ENCODE data around the gene CLDN19. TPM values are rescaled to one million over a fixed set of nuclear protein-coding genes. Genes with fewer than 3 reads are reported as not detected.
"Not testable (repeated sequence)": the region's sequence is repeated elsewhere in the genome, so short reads cannot be mapped to it uniquely, and the experiment has no call there.

The CLDN19 gene
- total RNA-seq, 1 donor from 2014 or later: not detected

GRCh38 chr1:42725820-42726219, 14.2 kb downstream of the CLDN19 start:
- DNase-seq (ENCODE audit: low spot score): peak; percentile 70
- intact Hi-C loops (cut with DNase I): not testable (repeated sequence)

GRCh38 chr1:42723511-42723910, 16.5 kb downstream of the CLDN19 start:
- intact Hi-C loops (cut with DNase I): no loop called here
- no peak for DNase-seq (ENCODE audit: low spot score)

DNA sequence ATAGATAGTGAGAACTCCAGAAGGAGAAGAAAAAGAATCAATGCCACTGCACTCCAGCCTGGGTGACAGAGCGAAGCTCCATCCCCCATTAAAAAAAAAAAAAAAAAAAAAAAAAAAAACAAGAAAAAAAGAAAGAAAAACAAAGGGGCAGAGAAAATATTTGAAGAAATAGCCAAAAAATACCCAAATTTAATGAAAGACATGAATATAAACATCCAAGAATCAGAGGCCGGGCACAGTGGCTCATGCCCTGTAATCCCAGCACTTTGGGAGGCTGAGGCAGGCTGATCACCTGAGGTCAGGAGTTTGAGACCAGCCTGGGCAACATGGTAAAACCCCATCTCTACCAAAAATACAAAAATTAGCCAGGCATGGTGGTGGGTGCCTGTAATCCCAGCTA, 17.6 kb downstream of the CLDN19 start:
- intact Hi-C loops (cut with DNase I): not testable (repeated sequence)
- DNase-seq (ENCODE audit: low spot score): peak; percentile 44

DNA sequence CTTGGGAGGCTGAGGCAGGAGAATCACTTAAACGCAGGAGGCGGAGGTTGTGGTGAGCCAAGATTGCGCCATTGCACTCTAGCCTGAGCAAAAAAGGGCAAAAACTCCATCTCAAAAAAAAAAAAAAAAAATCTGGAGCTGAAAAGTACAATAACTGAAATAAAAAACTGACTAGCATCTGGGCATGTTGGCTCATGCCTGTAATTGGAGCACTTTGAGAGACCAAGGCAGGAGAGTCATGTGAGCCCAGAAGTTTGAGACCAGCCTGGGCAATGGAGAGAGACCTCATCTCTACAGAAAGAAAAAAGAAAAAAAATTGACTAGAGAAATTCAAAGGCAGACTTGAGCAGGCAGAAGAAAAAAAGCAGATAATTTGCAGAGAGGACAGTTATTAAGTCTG, 18.1 kb downstream of the CLDN19 start:
- no peak for DNase-seq (ENCODE audit: low spot score)
- intact Hi-C loops (cut with DNase I): no loop called here

- DNase-seq (ENCODE audit: low spot score): no peak
- intact Hi-C loops (cut with DNase I): no loop called here
These were observed 19.2 kb downstream of the CLDN19 start for GRCh38 chr1:42720868-42721267.

DNA sequence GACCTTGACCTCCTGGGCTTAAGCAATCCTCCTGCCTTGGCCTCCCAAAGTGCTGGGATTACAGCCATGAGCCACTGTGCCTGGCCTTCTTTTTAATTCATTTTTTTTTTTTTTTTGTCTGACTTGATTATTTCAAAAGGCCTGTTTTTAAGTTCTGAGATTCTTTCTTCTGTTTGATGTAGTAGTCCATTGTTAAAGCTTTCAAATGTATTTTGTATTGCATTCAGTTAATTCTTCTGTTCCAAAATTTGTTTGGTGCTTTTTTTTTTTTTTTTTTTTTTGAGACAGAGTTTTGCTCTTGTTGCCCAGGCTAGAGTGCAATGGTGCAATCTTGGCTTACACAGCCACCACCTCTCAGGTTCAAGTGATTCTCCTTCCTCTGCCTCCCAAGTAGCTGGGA, 25.6 kb downstream of the CLDN19 start:
- intact Hi-C loops (cut with DNase I); DNase-seq (ENCODE audit: low spot score): not testable (repeated sequence)

- no peak for DNase-seq (ENCODE audit: low spot score)
- intact Hi-C loops (cut with DNase I): no loop called here
These were observed 26.7 kb downstream of the CLDN19 start for GRCh38 chr1:42713293-42713692.

DNA sequence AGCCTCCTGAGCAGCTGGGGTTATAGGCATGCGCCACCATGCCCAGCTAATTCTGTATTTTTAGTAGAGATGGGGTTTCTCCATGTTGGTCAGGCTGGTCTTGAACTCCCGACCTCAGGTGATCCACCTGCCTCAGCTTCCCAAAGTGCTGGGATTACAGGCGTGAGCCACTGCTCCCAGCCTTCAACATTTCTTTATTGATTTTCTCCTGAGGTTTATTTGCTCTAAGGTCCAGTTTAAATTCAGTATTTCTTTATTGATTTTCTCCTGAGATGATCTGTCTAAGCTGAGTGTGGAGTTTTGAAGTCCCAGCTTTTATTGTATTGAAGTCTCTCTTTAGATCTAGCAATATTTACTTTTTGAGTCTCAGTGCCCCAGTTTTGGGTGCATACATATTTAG, 27.2 kb downstream of the CLDN19 start:
- DNase-seq (ENCODE audit: low spot score); intact Hi-C loops (cut with DNase I): not testable (repeated sequence)

DNA sequence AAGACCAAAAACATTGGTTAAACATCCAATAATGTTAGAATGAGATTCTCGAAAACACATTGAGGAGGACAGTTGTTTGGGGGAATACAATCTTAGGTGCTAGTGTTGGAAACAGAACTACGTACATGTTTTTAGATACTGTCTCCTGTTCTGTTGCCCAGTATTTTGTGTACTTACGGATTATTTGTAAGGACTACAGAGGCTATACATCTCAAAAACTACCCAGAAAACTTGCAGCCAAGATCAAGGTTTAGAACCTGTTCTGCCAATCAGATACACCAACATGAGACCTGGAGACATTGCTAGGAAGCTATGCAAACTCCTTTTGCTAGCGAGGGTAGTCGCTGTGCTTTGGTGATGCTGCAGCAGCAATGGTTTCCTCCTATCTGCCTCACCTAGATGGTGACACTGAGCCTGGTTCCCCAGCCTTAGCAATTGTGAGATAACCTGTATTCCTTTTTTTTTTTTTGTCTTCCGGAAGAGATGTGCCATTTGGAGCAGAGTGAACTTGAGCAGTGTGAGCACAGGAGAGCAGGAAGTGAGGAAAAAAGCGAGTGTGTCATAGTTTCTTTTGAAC, 36.1 kb downstream of the CLDN19 start:
- intact Hi-C loops (cut with DNase I): no loop called here
- DNase-seq (ENCODE audit: low spot score): no peak

DNA sequence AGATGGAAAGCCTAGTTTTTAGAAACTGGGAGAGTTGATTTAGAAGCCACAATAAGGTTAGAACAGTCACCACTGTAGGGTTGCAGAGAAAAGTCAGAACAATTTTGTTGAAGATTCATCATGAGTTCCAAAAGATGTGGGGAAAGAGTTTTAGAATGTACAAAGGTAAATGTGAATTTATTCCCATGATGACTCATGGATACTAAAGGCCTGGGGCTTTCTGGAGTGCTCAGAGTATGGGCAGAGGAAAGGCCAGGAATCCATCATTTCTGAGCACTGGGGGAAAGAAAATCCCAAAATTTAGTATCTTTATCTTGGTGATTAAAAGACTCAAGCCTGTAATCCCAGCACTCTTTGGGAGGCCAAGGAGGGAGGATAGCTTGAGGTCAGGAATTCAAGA, 40.0 kb downstream of the CLDN19 start:
- no peak for DNase-seq (ENCODE audit: low spot score)
- intact Hi-C loops (cut with DNase I): no loop called here

DNA sequence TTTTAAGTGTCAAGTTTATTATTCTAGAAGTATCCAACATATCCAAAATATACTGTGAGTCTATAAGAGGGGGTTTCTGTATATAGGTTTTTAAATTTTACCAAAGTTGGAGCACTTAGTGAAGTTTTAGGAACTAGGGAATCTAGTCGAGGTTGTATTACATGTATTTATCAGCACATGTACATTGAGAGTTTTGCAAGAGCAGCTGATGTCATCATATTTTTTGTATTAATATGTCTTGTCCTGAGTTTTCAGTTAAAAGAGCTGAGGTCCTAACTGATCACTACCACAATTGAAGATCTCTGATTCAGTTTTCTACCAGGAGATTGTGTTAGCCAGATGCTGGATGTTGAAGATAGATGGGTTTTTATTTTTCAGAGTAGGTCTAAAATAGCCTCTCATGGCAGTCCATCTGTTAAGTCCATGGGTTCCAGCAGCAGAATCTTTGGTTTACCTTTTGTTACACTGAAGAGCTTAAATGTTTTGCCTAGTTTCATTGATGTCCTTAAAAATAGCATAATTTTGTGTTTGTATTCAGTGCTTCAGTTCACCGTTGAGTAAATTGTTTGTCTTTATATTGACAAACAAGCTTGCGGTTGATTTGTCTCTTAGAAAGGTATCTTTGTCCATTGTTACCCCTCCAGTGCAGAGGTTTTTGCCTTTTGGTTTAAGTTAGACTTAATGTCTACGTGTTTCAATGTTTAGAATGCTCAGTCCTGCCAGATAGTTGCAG, 41.8 kb downstream of the CLDN19 start:
- intact Hi-C loops (cut with DNase I): no loop called here
- no peak for DNase-seq (ENCODE audit: low spot score)

- no peak for DNase-seq (ENCODE audit: low spot score)
- intact Hi-C loops (cut with DNase I): no loop called here
These were observed 47.1 kb downstream of the CLDN19 start for GRCh38 chr1:42692911-42693310.

DNA sequence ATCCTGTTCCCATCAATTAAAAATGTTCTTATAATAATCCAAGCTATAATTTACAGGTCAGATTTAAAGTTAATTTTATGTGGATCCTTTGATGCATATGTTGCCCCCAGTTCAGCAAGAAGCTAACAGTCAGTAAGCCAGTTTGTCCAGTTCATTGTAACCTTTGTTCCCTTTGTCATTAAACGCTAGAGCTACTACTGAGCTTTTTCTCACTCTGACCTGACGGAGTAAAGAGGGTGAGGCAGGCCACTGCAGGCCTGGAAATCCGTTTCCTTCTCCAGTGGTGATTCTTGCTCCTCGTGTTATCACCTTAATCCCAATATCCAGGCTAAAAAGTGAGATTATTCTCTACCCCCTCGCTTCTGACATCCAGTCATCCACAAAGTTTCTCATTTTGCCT, 47.6 kb downstream of the CLDN19 start:
- intact Hi-C loops (cut with DNase I): no loop called here
- no peak for DNase-seq (ENCODE audit: low spot score)

- no peak for DNase-seq (ENCODE audit: low spot score)
- intact Hi-C loops (cut with DNase I): no loop called here
These were observed 48.9 kb downstream of the CLDN19 start for GRCh38 chr1:42691157-42691498.

DNA sequence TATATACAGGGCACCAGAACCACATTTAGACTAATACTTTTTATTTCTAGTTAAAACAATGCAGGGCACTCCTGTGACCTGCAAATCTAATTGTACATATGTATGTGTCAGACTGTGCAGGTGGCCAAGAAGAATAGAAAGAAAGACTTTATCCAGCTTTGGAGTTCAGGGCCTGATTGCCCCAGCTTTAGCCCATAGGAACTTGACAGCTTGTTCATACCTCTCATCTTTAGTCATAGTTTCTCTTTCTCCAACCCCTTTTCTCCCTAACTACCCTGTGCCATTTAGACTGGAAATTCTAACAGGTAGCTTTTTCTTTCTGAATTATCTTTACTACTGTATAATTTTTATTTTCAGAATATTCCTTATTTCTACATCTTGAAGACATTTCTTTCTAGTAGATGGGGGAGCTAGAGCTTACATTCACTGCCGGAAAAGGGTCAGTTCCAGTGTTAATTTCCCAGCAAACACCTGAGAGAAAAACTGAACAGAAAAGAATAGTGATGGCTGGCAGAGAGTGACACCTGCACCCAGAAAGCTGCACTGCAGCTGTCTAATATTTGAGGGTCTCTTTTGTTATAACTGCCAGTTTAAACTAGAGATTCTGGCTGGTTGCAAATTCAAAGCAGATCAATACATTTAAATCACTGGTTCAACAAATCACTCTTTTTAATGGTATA, 49.4 kb downstream of the CLDN19 start:
- DNase-seq (ENCODE audit: low spot score): no peak
- intact Hi-C loops (cut with DNase I): no loop called here

- intact Hi-C loops (cut with DNase I): no loop called here
- no peak for DNase-seq (ENCODE audit: low spot score)
These were observed 50.1 kb downstream of the CLDN19 start for GRCh38 chr1:42689912-42690311.

- intact Hi-C loops (cut with DNase I): no loop called here
- DNase-seq (ENCODE audit: low spot score): no peak
These were observed 53.6 kb downstream of the CLDN19 start for GRCh38 chr1:42686418-42686817.

DNA sequence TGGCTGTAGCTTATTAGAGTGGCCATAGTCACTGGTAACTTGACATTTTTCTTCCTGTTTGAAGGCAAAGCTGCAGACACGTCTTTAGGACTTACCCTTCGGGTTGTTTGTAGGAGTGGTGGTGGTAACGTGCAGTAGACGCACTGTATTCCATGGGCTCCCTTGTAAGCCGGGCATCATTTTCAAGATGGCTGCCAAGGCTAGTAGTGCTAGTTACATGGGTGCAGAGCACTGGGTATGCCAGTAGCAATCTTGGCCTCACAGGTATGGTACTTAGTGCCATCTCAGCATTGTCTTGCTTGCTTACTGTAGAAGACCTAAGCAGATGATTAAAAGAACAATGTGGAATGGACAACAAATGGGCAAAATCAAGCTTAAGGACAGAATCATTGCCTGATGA, 55.9 kb downstream of the CLDN19 start:
- DNase-seq (ENCODE audit: low spot score): no peak
- intact Hi-C loops (cut with DNase I): loop anchor here (5.0 kb wide), 1 partner anchor 83 kb away; the partner anchor contains the start of genes C1orf50 and P3H1

All from cardiac septum (tissue), 1 donor.